Neuron (in vitro differentiated cells): ENCODE measurements around the gene APC2.

Source experiments
- H2AFZ ChIP-seq: one replicate; pipeline ENCODE4 v1.6.1; 2013; ENCODE audit warnings: low read depth, mild to moderate bottlenecking, inconsistent platforms, low read length, moderate library complexity
- H3K27me3 ChIP-seq: one replicate; pipeline ENCODE4 v1.6.1; 2013; ENCODE audit warnings: low read length; ENCODE audit not compliant: insufficient read depth
- H3K36me3 ChIP-seq: one replicate; pipeline ENCODE4 v1.6.1; 2013; ENCODE audit warnings: low read length; ENCODE audit not compliant: insufficient read depth
- H3K4me1 ChIP-seq: one replicate; pipeline ENCODE4 v1.6.1; 2013; ENCODE audit warnings: low read length; ENCODE audit not compliant: insufficient read depth
- H3K4me3 ChIP-seq: 2 replicates; pipeline ENCODE4 v1.5.1; 2013; ENCODE audit warnings: mild to moderate bottlenecking, low read length, moderate library complexity
- H3K9me3 ChIP-seq: one replicate; pipeline ENCODE4 v1.6.1; 2013; ENCODE audit warnings: low read length

Gene APC2

GRCh38 chr19:1482361-1483130 is 32.6 kb downstream of the APC2 start:
- H3K27me3 ChIP-seq = no peaks in the 10 kb centered on the region
- no peaks in the 10 kb centered on the region for H3K9me3 ChIP-seq
- no peak overlapping the region for H3K4me3 ChIP-seq
- peaks cover 8% of the 10 kb centered on the region for H3K4me1 ChIP-seq
- no peaks in the 10 kb centered on the region for H3K36me3 ChIP-seq
- no peak overlapping the region for H2AFZ ChIP-seq

GRCh38 chr19:1483131-1483978 is 33.4 kb downstream of the APC2 start:
- Histone ChIP-seq H2AFZ (no peak overlapping the region), H3K4me3 (no peak overlapping the region)

DNA sequence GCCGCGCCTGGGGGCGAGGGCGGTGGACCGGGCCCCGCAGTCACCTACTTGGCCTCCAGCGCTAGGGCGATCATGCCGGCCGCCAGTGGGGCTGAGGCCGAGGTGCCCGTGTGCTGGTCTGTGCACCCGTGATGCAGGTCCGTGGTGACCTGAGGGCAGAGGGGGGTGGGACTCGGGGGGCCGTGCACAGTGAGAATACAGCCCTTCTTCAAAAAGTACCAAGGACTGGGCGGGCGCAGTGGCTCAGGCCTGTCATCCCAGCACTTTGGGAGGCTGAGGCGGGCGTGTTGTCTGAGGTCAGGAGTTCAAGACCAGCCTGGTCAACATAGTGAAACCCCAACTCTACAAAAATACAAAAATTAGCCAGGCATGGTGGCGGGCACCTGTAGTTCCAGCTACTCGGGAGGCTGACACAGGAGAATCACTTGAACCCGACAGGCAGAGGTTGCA is 34.1 kb downstream of the APC2 start:
- H3K4me3 ChIP-seq = no peak overlapping the region
- H2AFZ ChIP-seq = no peak overlapping the region
- H3K4me1 ChIP-seq = no peaks in the 10 kb centered on the region
- no peaks in the 10 kb centered on the region for H3K36me3 ChIP-seq
- H3K9me3 ChIP-seq = no peaks in the 10 kb centered on the region
- no peaks in the 10 kb centered on the region for H3K27me3 ChIP-seq

More at GRCh38 chr19:1483131-1483978, 33.4 kb downstream of the APC2 start:
- peaks cover 2% of the 10 kb centered on the region for H3K4me1 ChIP-seq
- no peaks in the 10 kb centered on the region for H3K27me3 ChIP-seq
- H3K36me3 ChIP-seq = no peaks in the 10 kb centered on the region
- no peaks in the 10 kb centered on the region for H3K9me3 ChIP-seq

- Histone ChIP-seq H3K4me3 (no peak overlapping the region), H3K4me1 (peaks cover 8% of the 10 kb centered on the region), H3K36me3 (no peaks in the 10 kb centered on the region), H3K9me3 (no peaks in the 10 kb centered on the region), H2AFZ (no peak overlapping the region), H3K27me3 (no peaks in the 10 kb centered on the region)
Observed at GRCh38 chr19:1486720-1487575, 37.0 kb downstream of the APC2 start.

DNA sequence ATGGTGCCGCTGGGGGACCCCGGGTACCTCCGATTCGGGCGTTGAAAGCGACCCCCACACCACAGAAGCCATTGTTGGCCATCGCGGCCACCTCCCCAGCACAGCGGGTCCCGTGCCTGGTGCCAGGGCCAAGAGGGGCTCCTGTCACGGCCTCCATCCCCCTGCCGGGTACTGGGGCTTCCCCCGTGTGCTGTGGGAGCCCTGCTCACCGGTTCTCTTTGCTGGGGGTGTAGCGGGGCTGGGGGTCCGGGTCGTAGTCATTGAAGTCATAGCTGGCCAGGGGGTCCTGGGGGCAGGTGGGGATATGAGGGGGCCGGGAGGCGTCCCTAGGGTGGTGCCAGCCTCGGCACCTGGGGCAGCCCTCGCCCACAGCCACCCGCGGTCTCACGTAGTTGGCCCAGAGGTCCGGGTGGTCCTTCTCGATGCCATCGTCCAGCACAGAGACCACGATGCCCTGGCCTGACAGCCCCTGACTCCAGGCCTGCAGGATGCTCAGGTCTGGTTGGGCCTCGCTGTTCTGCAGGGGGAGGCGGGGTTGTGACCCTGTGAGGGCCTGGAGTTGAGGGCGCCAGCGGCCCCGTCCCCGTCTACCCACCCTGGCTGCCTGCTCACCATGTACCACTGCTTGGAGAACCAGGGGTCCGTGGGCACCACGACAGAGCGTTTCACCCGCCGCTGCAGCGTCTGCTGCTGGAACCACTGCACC is 37.8 kb downstream of the APC2 start:
- H3K4me1 ChIP-seq = peaks cover 12% of the 10 kb centered on the region
- H3K4me3 ChIP-seq = no peak overlapping the region
- no peak overlapping the region for H2AFZ ChIP-seq
- H3K9me3 ChIP-seq = no peaks in the 10 kb centered on the region
- H3K27me3 ChIP-seq = no peaks in the 10 kb centered on the region
- H3K36me3 ChIP-seq = no peaks in the 10 kb centered on the region

DNA sequence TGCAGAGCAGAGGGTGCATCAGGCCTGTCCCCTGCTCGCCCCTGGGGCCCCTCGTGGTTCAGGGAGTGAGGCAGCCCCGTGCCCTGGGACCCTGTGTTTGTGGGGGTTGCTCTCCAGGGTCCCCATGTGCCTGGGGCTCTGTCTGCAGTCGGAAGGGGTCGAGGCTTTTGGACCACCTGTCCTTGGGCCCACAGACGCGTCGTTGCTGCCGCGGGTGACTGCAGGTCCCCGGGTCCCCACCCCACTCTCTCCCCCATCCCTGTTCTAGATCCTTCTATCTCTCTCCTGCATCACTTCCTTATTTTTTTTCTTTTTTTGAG is 38.3 kb downstream of the APC2 start:
- Histone ChIP-seq H2AFZ (no peak overlapping the region), H3K4me3 (no peak overlapping the region), H3K36me3 (no peaks in the 10 kb centered on the region), H3K9me3 (no peaks in the 10 kb centered on the region), H3K27me3 (no peaks in the 10 kb centered on the region), H3K4me1 (peaks cover 17% of the 10 kb centered on the region)

DNA sequence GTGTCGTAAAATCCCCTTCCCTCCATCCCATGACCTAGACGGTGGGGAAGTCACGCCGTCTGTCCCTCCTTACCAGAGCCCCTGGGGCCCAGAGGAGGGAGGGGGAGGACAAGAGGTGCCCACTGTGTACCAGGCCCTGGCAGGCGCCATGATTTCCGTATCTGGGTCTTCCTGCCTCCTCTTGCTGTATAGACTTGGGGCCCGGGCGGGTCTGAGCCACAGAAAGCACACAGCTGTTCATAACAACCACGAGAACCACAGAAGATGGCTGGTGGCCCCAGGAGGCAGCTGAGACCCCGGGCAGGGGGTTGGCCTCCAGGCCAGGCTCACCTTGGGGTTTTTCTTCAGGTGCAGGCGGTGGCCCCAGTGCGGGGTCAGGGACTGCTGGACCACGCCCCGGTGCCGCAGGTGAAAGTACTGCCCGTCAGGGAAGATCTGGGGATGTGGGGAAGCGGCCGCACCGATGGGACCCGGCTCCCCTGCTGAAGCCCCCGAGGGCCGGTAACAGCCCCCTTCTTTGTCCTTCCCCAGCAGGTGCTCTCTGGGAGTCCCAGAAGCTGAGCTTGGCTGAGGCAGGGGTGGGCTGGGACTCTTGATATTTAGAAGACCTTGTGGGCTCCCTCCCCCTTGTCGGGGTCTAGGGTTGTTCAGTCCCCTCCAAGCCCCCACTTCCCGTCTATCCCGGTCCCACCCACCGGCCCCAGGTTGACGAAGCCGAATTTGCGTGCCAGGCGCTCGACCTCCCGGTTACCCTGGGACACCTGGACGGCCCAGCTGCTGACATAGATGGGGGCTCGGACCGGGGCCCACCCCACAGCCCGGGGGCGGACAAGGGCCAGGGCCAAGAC is 39.8 kb downstream of the APC2 start:
- Histone ChIP-seq H3K4me3 (peak overlapping the region; percentile 51), H2AFZ (peak overlapping the region; percentile 22), H3K36me3 (no peaks in the 10 kb centered on the region), H3K9me3 (no peaks in the 10 kb centered on the region), H3K4me1 (peaks cover 21% of the 10 kb centered on the region), H3K27me3 (no peaks in the 10 kb centered on the region)

DNA sequence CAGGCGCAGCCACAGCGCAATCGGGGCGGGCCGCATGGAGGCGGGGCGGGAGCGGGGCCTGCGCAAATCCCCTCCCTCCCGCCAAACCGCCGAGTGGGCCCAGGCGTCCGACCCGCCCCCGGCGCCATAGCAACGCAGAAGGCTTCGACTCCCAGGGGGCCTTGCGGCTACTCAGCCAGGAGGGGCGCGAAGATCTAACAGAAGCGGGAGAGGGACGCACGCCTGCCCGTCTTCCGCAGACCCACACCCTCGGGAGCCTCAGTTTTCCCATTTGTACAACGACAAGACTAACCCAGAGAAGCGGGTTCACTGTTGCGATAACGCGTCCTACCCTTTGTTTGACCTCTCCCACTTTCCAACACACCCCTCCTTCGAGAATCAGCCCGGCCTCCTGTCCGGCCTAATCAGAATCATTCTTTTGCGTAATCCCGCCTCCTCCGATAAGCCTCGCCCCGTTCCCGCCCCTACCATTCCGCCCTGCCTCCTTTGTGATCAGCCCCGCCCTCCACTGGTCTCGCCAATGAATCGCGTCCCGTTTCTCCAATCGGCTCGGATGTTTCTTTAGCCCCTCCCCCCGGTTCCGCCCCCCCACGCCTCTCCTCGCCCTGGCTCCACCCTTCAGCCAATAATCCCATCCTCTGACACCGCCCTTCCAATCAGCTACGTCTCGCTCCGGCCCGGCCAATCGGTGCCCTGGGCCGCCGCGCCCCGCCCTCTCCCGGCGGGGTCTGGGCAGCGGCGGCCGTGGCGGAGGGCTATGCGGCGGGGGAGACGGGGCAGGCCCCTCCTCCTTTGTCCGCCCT is 40.6 kb downstream of the APC2 start, which contains the start of gene PCSK4:
PCSK4 (minus strand) TSS at position 40 of the 803 bp plus-strand sequence; CDS start at position 36, 4 bp downstream.
- H2AFZ ChIP-seq = peak within 1 kb of the TSS; percentile 52

DNA sequence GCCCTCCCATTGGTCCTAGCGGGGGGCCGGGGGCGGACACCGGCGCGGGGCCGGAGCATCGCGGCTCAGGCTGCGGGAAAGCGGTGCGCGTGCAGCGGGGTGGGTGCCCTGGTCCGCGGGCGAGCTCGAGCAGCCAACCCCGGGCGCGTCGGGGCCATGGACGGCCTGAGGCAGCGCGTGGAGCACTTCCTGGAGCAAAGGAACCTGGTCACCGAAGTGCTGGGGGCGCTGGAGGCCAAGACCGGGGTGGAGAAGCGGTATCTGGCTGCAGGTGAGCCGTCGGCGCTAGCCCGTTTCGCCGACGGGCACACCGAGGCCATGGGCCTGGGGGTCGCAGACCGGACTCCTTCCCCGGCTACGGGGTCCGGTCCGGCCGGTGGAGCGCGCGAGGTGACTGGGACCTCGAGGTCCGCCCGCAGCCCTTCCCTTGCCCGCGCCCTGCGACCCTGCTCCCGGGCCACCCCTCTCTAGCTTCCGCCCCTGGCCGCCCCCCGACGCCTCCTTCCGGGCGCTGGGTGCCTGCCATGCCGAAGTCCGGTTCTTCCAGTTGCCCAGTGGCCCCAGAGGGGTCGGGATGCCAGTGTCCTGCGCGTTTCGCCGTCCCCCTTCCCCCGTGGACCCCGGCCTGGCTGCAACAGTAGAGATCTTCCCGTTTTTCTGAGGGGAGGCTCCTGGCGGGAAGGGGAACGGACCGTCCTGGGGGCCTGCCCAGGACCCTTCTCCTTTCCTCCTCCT is 41.4 kb downstream of the APC2 start, which contains the start of gene REEP6:
REEP6 (plus strand) TSS at position 68 of the 735 bp plus-strand sequence; CDS start at position 157, 89 bp downstream.
- Histone ChIP-seq H3K36me3 (no peaks in the 10 kb centered on the region), H3K27me3 (no peaks in the 10 kb centered on the region), H3K9me3 (no peaks in the 10 kb centered on the region), H2AFZ (peak within 1 kb of the TSS; percentile 52), H3K4me1 (peaks cover 21% of the 10 kb centered on the region), H3K4me3 (peak within 1 kb of the TSS; percentile 53)

More for the DNA sequence above, 40.6 kb downstream of the APC2 start, which contains the start of gene PCSK4:
- H3K36me3 ChIP-seq = no peaks in the 10 kb centered on the region
- no peaks in the 10 kb centered on the region for H3K27me3 ChIP-seq
- H3K4me3 ChIP-seq = peak within 1 kb of the TSS; percentile 53
- no peaks in the 10 kb centered on the region for H3K9me3 ChIP-seq
- H3K4me1 ChIP-seq = peaks cover 21% of the 10 kb centered on the region

GRCh38 chr19:1491849-1492170 is 41.9 kb downstream of the APC2 start:
- H3K4me1 ChIP-seq = peaks cover 21% of the 10 kb centered on the region
- no peak overlapping the region for H2AFZ ChIP-seq
- no peaks in the 10 kb centered on the region for H3K36me3 ChIP-seq
- H3K4me3 ChIP-seq = peak overlapping the region; percentile 53
- H3K9me3 ChIP-seq = no peaks in the 10 kb centered on the region
- no peaks in the 10 kb centered on the region for H3K27me3 ChIP-seq
